WI38 (cell line): ENCODE measurements around the gene TECTA.

Source experiments
- H3K4me3 ChIP-seq: 2 replicates; pipeline ENCODE4 v1.5.1; 2011; ENCODE audit warnings: low read depth, mild to moderate bottlenecking, control low read depth, low read length
- TF ChIP-seq, protein P1 (sequence below): IDR thresholded peaks from 2 replicates; pipeline ENCODE4 v1.5.1; 2012; ENCODE audit warnings: low read depth, mild to moderate bottlenecking, control low read depth, low read length

TECTA gene

DNA sequence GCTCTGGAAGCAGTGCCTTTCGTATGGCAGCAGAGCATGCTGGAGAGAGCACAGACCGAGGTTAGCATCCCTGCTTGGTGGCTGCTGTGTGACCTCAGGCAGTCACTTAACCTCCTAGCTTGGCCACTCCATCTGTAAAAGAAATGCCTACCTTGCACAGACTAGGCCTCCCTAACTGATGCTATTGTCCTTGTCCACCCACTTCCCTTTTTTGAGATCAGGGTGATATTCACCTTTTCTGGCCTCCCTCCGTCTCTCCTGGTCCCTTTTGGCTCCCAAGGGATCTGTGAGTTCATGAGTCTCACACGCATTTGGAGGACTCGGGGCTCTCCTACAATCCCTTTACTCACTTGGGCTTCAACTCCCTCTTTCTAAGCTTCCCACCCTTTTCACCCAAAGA lies 37.2 kb downstream of the TECTA start:
- no peak overlapping the region for H3K4me3 ChIP-seq
- TF ChIP-seq, protein P1, sequence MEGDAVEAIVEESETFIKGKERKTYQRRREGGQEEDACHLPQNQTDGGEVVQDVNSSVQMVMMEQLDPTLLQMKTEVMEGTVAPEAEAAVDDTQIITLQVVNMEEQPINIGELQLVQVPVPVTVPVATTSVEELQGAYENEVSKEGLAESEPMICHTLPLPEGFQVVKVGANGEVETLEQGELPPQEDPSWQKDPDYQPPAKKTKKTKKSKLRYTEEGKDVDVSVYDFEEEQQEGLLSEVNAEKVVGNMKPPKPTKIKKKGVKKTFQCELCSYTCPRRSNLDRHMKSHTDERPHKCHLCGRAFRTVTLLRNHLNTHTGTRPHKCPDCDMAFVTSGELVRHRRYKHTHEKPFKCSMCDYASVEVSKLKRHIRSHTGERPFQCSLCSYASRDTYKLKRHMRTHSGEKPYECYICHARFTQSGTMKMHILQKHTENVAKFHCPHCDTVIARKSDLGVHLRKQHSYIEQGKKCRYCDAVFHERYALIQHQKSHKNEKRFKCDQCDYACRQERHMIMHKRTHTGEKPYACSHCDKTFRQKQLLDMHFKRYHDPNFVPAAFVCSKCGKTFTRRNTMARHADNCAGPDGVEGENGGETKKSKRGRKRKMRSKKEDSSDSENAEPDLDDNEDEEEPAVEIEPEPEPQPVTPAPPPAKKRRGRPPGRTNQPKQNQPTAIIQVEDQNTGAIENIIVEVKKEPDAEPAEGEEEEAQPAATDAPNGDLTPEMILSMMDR: no peak

DNA sequence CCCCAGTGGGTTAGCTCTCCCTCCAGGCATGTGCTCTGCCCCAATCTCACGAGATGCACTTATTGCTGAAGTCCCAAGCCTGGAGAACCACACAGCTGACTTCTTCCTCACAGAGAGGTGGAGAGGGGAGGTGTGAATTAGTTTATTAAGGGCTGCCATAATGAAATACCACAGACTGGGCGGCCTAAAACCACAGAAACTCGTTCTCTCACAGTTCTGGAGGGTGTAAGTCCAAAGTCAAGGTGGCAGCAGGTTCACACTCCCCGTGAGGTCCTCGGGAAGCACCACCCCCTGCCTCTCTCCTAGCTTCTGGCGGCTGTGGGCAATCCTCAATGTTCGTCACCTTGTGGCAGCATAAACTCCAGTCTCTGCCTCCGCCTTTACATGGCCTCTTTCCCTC lies 39.3 kb downstream of the TECTA start:
- TF ChIP-seq, protein P1: no peak
- H3K4me3 ChIP-seq: no peak overlapping the region

DNA sequence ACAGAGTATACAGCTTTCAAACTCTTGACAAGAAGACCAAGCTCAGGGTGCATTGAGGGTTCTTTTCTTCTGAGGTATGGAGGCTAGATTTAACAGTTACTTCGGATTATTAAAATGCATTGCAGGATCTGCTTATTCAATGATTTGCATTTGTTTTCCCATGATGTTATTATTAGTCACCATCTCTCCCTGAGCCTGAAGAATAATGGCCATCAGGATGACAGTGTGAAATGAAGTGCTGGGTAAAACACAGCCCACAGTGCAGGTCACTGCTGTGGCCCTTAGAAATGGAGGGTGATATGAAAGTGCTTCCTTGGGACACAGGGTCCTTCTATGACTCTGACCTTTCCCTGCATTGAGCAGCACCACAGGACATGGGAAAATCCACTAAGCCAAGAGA lies 40.0 kb downstream of the TECTA start:
- H3K4me3 ChIP-seq: no peak overlapping the region
- TF ChIP-seq, protein P1: no peak

DNA sequence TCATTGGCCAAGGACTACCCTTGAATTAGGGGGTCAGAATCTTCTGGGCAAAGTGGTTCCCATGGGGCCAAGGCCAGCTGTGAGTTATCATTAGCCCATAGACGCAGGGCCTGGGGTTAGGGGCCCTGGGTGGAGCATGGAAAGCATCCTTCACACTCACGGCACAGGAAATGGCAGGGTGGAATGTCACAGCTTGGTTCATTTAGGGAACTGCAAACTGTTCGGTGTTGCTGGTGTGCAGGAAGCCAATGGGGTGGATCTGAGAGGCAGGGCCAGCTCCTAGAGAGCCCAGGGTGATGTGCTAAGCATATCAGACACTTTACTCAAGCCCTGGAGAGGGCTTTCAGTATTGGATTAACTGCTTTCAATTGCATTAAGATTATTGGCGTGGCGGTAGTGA lies 42.9 kb downstream of the TECTA start:
- H3K4me3 ChIP-seq: no peak overlapping the region
- TF ChIP-seq, protein P1: no peak

DNA sequence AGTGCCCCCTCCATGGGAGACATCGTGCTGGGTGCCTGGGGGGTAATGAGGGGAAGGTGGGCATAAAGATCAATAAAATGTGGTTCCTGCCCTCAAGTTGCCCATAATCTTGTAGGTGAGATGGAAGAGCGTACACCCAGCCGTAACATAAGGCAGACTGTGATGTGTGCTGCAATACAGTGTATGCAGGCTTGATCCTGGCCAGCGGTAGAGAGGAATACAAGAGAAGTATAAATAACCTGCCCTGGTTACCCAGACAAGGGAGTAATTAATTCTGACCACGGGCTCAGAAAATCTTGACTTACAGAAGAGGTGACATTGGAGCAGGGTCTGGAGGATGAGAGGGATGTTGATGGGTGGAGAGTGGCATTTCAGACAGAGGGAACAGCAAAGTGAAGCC lies 43.7 kb downstream of the TECTA start:
- H3K4me3 ChIP-seq: no peak overlapping the region
- TF ChIP-seq, protein P1: no peak

DNA sequence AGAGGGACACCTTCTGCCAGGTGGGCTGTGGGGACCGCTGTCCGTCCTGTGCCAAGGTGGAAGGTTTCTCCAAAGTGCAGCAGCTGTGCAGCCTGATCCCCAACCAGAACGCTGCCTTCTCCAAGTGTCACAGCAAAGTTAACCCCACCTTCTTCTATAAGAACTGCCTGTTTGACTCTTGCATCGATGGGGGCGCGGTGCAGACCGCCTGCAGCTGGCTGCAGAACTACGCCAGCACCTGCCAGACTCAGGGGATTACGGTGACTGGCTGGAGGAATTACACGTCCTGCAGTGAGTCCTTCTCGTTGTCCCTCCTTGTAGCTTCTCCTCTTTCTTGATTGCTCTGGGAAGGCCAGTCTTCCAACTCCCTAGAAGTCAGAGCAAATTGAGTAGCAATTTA lies 44.8 kb downstream of the TECTA start:
- TF ChIP-seq, protein P1: no peak
- H3K4me3 ChIP-seq: no peak overlapping the region

DNA sequence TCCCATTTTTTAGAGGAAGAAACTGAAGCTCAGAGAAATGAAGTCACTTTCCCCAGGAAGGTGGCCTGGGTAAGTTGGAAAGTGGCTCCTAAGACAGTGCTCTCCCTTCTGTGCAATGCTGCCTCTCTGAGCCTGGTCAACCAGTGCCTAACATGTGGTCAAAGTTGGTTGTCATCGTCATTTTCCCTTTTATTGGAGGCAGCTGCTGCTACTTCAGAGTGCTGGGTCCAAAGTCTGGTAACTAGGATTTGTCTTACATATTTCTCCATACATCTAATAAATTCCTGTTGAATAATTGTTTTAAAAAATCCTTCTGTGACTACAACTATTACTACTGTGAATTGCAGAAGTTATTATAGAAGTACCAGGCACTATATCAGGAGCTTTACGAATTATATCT lies 48.1 kb downstream of the TECTA start:
- TF ChIP-seq, protein P1: no peak
- no peak overlapping the region for H3K4me3 ChIP-seq
